Measurements from ENCODE around the gene RPS6KA2. TPM values are rescaled to one million over a fixed set of nuclear protein-coding genes. Genes with fewer than 3 reads are reported as not detected.

The RPS6KA2 gene
- total RNA-seq, 1 experiment from 2014 or later, result 7.2 TPM

GRCh38 chr6:166497087-166497899, 129.8 kb downstream of the RPS6KA2 start:
- Histone ChIP-seq H3K27me3 (ENCODE audit: low read length) (no peaks in the 10 kb centered on the region), H3K9me2 (replicated peaks; ENCODE audit: insufficient read depth, low read length) (no peaks in the 10 kb centered on the region), H3K4me2 (ENCODE audit: low read depth, low read length, poor library complexity, severe bottlenecking) (no peak overlapping the region), H3K4me3 (ENCODE audit: low read length) (no peak overlapping the region), H3K9me3 (ENCODE audit: low read length) (no peaks in the 10 kb centered on the region), H3K36me3 (ENCODE audit: insufficient read depth, low read length) (no peaks in the 10 kb centered on the region), H3K4me1 (ENCODE audit: low read length) (no peaks in the 10 kb centered on the region), H3K9ac (ENCODE audit: low read length) (no peak overlapping the region), H3K27ac (ENCODE audit: low read length) (no peak overlapping the region), H2AFZ (ENCODE audit: low read length) (no peak overlapping the region), H3K79me2 (ENCODE audit: low read length) (no peaks in the 10 kb centered on the region), H4K20me1 (ENCODE audit: insufficient read depth, low read depth, low read length) (no peaks in the 10 kb centered on the region)
- DNase-seq, result no peak

- H3K4me1 ChIP-seq (ENCODE audit: low read length), result no peaks in the 10 kb centered on the region
- no peak overlapping the region for H2AFZ ChIP-seq (ENCODE audit: low read length)
- no peak for DNase-seq
- H3K9ac ChIP-seq (ENCODE audit: low read length), result no peak overlapping the region
- no peaks in the 10 kb centered on the region for H3K9me2 ChIP-seq (replicated peaks; ENCODE audit: insufficient read depth, low read length)
- H3K9me3 ChIP-seq (ENCODE audit: low read length), result no peaks in the 10 kb centered on the region
- no peaks in the 10 kb centered on the region for H3K36me3 ChIP-seq (ENCODE audit: insufficient read depth, low read length)
- H3K4me3 ChIP-seq (ENCODE audit: low read length), result no peak overlapping the region
- H3K79me2 ChIP-seq (ENCODE audit: low read length), result no peaks in the 10 kb centered on the region
- H3K27me3 ChIP-seq (ENCODE audit: low read length), result no peaks in the 10 kb centered on the region
- no peak overlapping the region for H3K4me2 ChIP-seq (ENCODE audit: low read depth, low read length, poor library complexity, severe bottlenecking)
- no peaks in the 10 kb centered on the region for H4K20me1 ChIP-seq (ENCODE audit: insufficient read depth, low read depth, low read length)
- no peak overlapping the region for H3K27ac ChIP-seq (ENCODE audit: low read length)
Measured at GRCh38 chr6:166496460-166496859, 130.6 kb downstream of the RPS6KA2 start.

GRCh38 chr6:166495487-166496314, 131.3 kb downstream of the RPS6KA2 start:
- no peak overlapping the region for H3K27ac ChIP-seq (ENCODE audit: low read length)
- no peak overlapping the region for H3K9ac ChIP-seq (ENCODE audit: low read length)
- H3K4me1 ChIP-seq (ENCODE audit: low read length), result no peaks in the 10 kb centered on the region
- no peak overlapping the region for H3K4me3 ChIP-seq (ENCODE audit: low read length)
- no peaks in the 10 kb centered on the region for H3K27me3 ChIP-seq (ENCODE audit: low read length)
- H3K36me3 ChIP-seq (ENCODE audit: insufficient read depth, low read length), result no peaks in the 10 kb centered on the region
- no peak overlapping the region for H3K4me2 ChIP-seq (ENCODE audit: low read depth, low read length, poor library complexity, severe bottlenecking)
- DNase-seq, result no peak
- no peaks in the 10 kb centered on the region for H3K9me3 ChIP-seq (ENCODE audit: low read length)
- H3K9me2 ChIP-seq (replicated peaks; ENCODE audit: insufficient read depth, low read length), result no peaks in the 10 kb centered on the region
- H4K20me1 ChIP-seq (ENCODE audit: insufficient read depth, low read depth, low read length), result no peaks in the 10 kb centered on the region
- H3K79me2 ChIP-seq (ENCODE audit: low read length), result no peaks in the 10 kb centered on the region
- no peak overlapping the region for H2AFZ ChIP-seq (ENCODE audit: low read length)

GRCh38 chr6:166494757-166495486, 132.1 kb downstream of the RPS6KA2 start:
- Histone ChIP-seq H3K9me3 (ENCODE audit: low read length) (no peaks in the 10 kb centered on the region), H3K36me3 (ENCODE audit: insufficient read depth, low read length) (no peaks in the 10 kb centered on the region), H3K4me1 (ENCODE audit: low read length) (no peaks in the 10 kb centered on the region), H2AFZ (ENCODE audit: low read length) (no peak overlapping the region), H3K9me2 (replicated peaks; ENCODE audit: insufficient read depth, low read length) (no peaks in the 10 kb centered on the region), H3K27ac (ENCODE audit: low read length) (no peak overlapping the region), H3K4me2 (ENCODE audit: low read depth, low read length, poor library complexity, severe bottlenecking) (no peak overlapping the region), H3K4me3 (ENCODE audit: low read length) (no peak overlapping the region), H3K79me2 (ENCODE audit: low read length) (no peaks in the 10 kb centered on the region), H3K9ac (ENCODE audit: low read length) (no peak overlapping the region), H3K27me3 (ENCODE audit: low read length) (no peaks in the 10 kb centered on the region), H4K20me1 (ENCODE audit: insufficient read depth, low read depth, low read length) (no peaks in the 10 kb centered on the region)
- no peak for DNase-seq

GRCh38 chr6:166494101-166494441, 133.0 kb downstream of the RPS6KA2 start:
- Histone ChIP-seq H3K36me3 (ENCODE audit: insufficient read depth, low read length) (no peaks in the 10 kb centered on the region), H3K4me3 (ENCODE audit: low read length) (no peak overlapping the region), H3K4me2 (ENCODE audit: low read depth, low read length, poor library complexity, severe bottlenecking) (no peak overlapping the region), H4K20me1 (ENCODE audit: insufficient read depth, low read depth, low read length) (no peaks in the 10 kb centered on the region), H2AFZ (ENCODE audit: low read length) (no peak overlapping the region), H3K27me3 (ENCODE audit: low read length) (no peaks in the 10 kb centered on the region), H3K9ac (ENCODE audit: low read length) (no peak overlapping the region), H3K27ac (ENCODE audit: low read length) (no peak overlapping the region), H3K4me1 (ENCODE audit: low read length) (no peaks in the 10 kb centered on the region), H3K9me3 (ENCODE audit: low read length) (no peaks in the 10 kb centered on the region), H3K79me2 (ENCODE audit: low read length) (no peaks in the 10 kb centered on the region), H3K9me2 (replicated peaks; ENCODE audit: insufficient read depth, low read length) (no peaks in the 10 kb centered on the region)
- DNase-seq, result no peak

GRCh38 chr6:166493427-166494100, 133.5 kb downstream of the RPS6KA2 start:
- no peaks in the 10 kb centered on the region for H3K9me2 ChIP-seq (replicated peaks; ENCODE audit: insufficient read depth, low read length)
- no peak overlapping the region for H3K27ac ChIP-seq (ENCODE audit: low read length)
- no peaks in the 10 kb centered on the region for H3K79me2 ChIP-seq (ENCODE audit: low read length)
- H3K9me3 ChIP-seq (ENCODE audit: low read length), result no peaks in the 10 kb centered on the region
- no peak overlapping the region for H3K4me2 ChIP-seq (ENCODE audit: low read depth, low read length, poor library complexity, severe bottlenecking)
- no peak overlapping the region for H2AFZ ChIP-seq (ENCODE audit: low read length)
- H3K9ac ChIP-seq (ENCODE audit: low read length), result no peak overlapping the region
- H3K4me1 ChIP-seq (ENCODE audit: low read length), result no peaks in the 10 kb centered on the region
- H3K4me3 ChIP-seq (ENCODE audit: low read length), result no peak overlapping the region
- H3K27me3 ChIP-seq (ENCODE audit: low read length), result no peaks in the 10 kb centered on the region
- no peak for DNase-seq
- H3K36me3 ChIP-seq (ENCODE audit: insufficient read depth, low read length), result no peaks in the 10 kb centered on the region
- H4K20me1 ChIP-seq (ENCODE audit: insufficient read depth, low read depth, low read length), result no peaks in the 10 kb centered on the region

GRCh38 chr6:166492092-166492741, 134.8 kb downstream of the RPS6KA2 start:
- no peaks in the 10 kb centered on the region for H4K20me1 ChIP-seq (ENCODE audit: insufficient read depth, low read depth, low read length)
- no peaks in the 10 kb centered on the region for H3K79me2 ChIP-seq (ENCODE audit: low read length)
- no peaks in the 10 kb centered on the region for H3K9me2 ChIP-seq (replicated peaks; ENCODE audit: insufficient read depth, low read length)
- H3K27me3 ChIP-seq (ENCODE audit: low read length), result no peaks in the 10 kb centered on the region
- H3K9ac ChIP-seq (ENCODE audit: low read length), result no peak overlapping the region
- H3K4me3 ChIP-seq (ENCODE audit: low read length), result no peak overlapping the region
- H3K36me3 ChIP-seq (ENCODE audit: insufficient read depth, low read length), result no peaks in the 10 kb centered on the region
- H2AFZ ChIP-seq (ENCODE audit: low read length), result no peak overlapping the region
- DNase-seq, result no peak
- H3K9me3 ChIP-seq (ENCODE audit: low read length), result no peaks in the 10 kb centered on the region
- peaks cover 8% of the 10 kb centered on the region for H3K4me1 ChIP-seq (ENCODE audit: low read length)
- H3K4me2 ChIP-seq (ENCODE audit: low read depth, low read length, poor library complexity, severe bottlenecking), result no peak overlapping the region
- H3K27ac ChIP-seq (ENCODE audit: low read length), result no peak overlapping the region
